ENCODE measurements around the gene CEP41. TPM values are rescaled to one million over a fixed set of nuclear protein-coding genes. Genes with fewer than 3 reads are reported as not detected.

Gene CEP41
- total RNA-seq, 2 experiments from 2014 or later = 19.6 to 35.4 TPM

DNA sequence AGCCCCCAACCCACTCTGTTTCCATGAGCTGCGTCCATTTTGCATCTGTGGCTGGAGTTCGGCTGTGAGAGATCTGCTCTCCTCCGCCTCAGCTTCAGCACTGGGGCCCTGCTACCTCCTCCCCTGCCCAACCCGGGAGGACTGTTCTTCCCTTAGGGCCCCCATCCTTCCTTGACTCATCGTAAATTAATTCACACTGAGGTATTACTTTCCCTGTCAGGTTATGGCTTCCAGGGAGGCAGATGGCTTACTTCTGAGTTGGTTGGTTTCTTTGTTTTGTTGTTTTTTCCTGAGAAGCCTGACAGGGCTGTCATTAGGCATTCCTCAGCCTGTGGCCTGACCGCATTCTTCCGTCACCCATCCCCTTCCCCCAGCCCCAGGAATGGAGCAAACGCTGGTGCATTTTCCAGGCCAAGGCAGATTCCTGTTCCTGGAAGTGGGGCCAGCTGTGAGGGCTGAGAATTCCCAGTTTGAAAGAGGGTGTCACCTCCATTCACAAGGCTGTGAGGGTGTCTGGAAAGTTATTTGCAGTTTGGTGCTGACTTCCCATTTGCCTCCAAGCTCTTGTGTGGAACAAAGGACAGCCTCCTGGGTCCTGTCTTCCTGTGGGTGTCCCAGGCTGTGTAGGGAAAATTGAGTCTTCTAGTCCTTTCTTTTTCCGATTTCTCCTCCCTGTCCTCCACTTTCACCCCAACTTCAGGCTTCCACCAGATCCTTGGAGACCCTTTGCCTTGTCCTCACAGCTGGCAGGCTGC, 84.5 kb downstream of the CEP41 start:
- ChIA-PET POLR2A (interaction anchor here (0.6 kb wide), 1 partner anchor 154 kb away, joined by 3 read pairs; no protein-coding TSS in a partner anchor), CTCF (ENCODE audit: unreplicated experiment) (no interaction called here)
- H3K79me2 ChIP-seq (ENCODE audit: insufficient read depth, low read depth, low read length) = no peaks in the 10 kb centered on the region
- TF ChIP-seq, protein P1, sequence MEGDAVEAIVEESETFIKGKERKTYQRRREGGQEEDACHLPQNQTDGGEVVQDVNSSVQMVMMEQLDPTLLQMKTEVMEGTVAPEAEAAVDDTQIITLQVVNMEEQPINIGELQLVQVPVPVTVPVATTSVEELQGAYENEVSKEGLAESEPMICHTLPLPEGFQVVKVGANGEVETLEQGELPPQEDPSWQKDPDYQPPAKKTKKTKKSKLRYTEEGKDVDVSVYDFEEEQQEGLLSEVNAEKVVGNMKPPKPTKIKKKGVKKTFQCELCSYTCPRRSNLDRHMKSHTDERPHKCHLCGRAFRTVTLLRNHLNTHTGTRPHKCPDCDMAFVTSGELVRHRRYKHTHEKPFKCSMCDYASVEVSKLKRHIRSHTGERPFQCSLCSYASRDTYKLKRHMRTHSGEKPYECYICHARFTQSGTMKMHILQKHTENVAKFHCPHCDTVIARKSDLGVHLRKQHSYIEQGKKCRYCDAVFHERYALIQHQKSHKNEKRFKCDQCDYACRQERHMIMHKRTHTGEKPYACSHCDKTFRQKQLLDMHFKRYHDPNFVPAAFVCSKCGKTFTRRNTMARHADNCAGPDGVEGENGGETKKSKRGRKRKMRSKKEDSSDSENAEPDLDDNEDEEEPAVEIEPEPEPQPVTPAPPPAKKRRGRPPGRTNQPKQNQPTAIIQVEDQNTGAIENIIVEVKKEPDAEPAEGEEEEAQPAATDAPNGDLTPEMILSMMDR (conservative IDR thresholded peaks at IDR 0.05; ENCODE audit: low read length) = no peak
- no peak for TF ChIP-seq EZH2phosphoT487 (IDR thresholded peaks at IDR 0.05; ENCODE audit: borderline replicate concordance, low read depth, low read length)
- intact Hi-C loops (cut with micrococcal nuclease; ENCODE audit: unreplicated experiment) = no loop called here
- no peaks in the 10 kb centered on the region for H3K36me3 ChIP-seq (ENCODE audit: insufficient read depth, low read length)
- H3K4me3 ChIP-seq (ENCODE audit: low read depth, low read length, poor library complexity, severe bottlenecking) = no peak overlapping the region
- no peak overlapping the region for H2AFZ ChIP-seq (ENCODE audit: low read length)
- no peaks in the 10 kb centered on the region for H3K4me1 ChIP-seq (ENCODE audit: insufficient read depth, low read length, poor library complexity, severe bottlenecking)
- no peaks in the 10 kb centered on the region for H4K20me1 ChIP-seq (ENCODE audit: insufficient read depth, low read length)
- no peak overlapping the region for H3K4me2 ChIP-seq (ENCODE audit: low read length)
- no peaks in the 10 kb centered on the region for H3K9me3 ChIP-seq (ENCODE audit: low read length)
- H3K9me2 ChIP-seq (ENCODE audit: insufficient read depth, low read length) = no peaks in the 10 kb centered on the region
- BruUV-seq (replicated peaks) = no TSS peak
- DNase-seq (ENCODE audit: low spot score) = no peak
- H3K27ac ChIP-seq (ENCODE audit: low read depth, low read length, poor library complexity, severe bottlenecking) = no peak overlapping the region

DNA sequence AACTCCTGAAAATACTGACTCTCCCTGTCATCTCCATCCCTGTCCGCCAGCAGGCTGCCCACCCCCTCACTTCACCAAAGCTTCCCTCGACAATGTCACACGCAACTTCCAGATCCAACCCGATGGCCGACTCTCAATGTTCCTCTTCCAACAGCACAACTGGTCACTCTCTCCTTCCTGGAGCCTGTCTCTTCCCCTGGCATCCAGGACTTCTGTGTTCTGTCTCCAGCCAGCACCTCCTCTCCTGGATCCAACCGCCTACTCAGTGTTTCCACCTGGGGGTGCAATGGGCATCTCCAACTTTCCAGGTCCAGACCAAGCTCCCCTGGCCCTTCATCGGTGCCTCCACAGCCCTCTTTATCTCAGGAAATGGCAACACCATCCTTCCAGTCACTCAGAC, 87.6 kb downstream of the CEP41 start:
- H3K4me1 ChIP-seq (ENCODE audit: insufficient read depth, low read length, poor library complexity, severe bottlenecking) = no peaks in the 10 kb centered on the region

More for the DNA sequence above, 87.6 kb downstream of the CEP41 start:
- POLR2A ChIA-PET = no interaction called here
- Histone ChIP-seq H2AFZ (ENCODE audit: low read length) (no peak overlapping the region), H3K27ac (ENCODE audit: low read depth, low read length, poor library complexity, severe bottlenecking) (no peak overlapping the region), H3K79me2 (ENCODE audit: insufficient read depth, low read depth, low read length) (no peaks in the 10 kb centered on the region), H4K20me1 (ENCODE audit: insufficient read depth, low read length) (no peaks in the 10 kb centered on the region), H3K4me2 (ENCODE audit: low read length) (no peak overlapping the region), H3K9me3 (ENCODE audit: low read length) (no peaks in the 10 kb centered on the region), H3K36me3 (ENCODE audit: insufficient read depth, low read length) (no peaks in the 10 kb centered on the region), H3K9me2 (ENCODE audit: insufficient read depth, low read length) (no peaks in the 10 kb centered on the region), H3K4me3 (ENCODE audit: low read depth, low read length, poor library complexity, severe bottlenecking) (no peak overlapping the region)
- no TSS peak for BruUV-seq (replicated peaks)
- intact Hi-C loops (cut with micrococcal nuclease; ENCODE audit: unreplicated experiment) = no loop called here
- TF ChIP-seq EZH2phosphoT487 (IDR thresholded peaks at IDR 0.05; ENCODE audit: borderline replicate concordance, low read depth, low read length) = no peak
- TF ChIP-seq, protein P1 (conservative IDR thresholded peaks at IDR 0.05; ENCODE audit: low read length) = no peak
- CTCF ChIA-PET (ENCODE audit: unreplicated experiment) = no interaction called here
- no peak for DNase-seq (ENCODE audit: low spot score)
